ENCODE data around the gene DAD1. TPM values are rescaled to one million over a fixed set of nuclear protein-coding genes. Genes with fewer than 3 reads are reported as not detected.
"Not testable (repeated sequence)": the region's sequence is repeated elsewhere in the genome, so short reads cannot be mapped to it uniquely, and the experiment has no call there.

Gene DAD1
- total RNA-seq, 1 donor from 2014 or later: 236 TPM

- H3K27me3 ChIP-seq (ENCODE audit: control insufficient read depth, insufficient read depth, low read length): no peaks in the 10 kb centered on the region
- FAIRE-seq (no peak), DNase-seq (ENCODE audit: low read depth) (no peak)
- no peak for TF ChIP-seq CTCF (IDR thresholded peaks at IDR 0.05; ENCODE audit: insufficient read depth, low read length, severe bottlenecking)
- H3K36me3 ChIP-seq (ENCODE audit: control insufficient read depth, insufficient read depth, low read length): peaks cover 4% of the 10 kb centered on the region
- H3K4me3 ChIP-seq (ENCODE audit: low read depth, low read length): peak overlapping the region; percentile 58
These were observed 413 bp downstream of the DAD1 start for GRCh38 chr14:22588526-22589095.

GRCh38 chr14:22587677-22588422 is 1.2 kb downstream of the DAD1 start:
- DNase-seq (ENCODE audit: low read depth); FAIRE-seq; H3K36me3 ChIP-seq (ENCODE audit: control insufficient read depth, insufficient read depth, low read length); H3K27me3 ChIP-seq (ENCODE audit: control insufficient read depth, insufficient read depth, low read length): not testable (repeated sequence)
- peak overlapping the region; percentile 58 for H3K4me3 ChIP-seq (ENCODE audit: low read depth, low read length)

- no peak for FAIRE-seq
- DNase-seq (ENCODE audit: low read depth): no peak
- TF ChIP-seq CTCF (IDR thresholded peaks at IDR 0.05; ENCODE audit: insufficient read depth, low read length, severe bottlenecking): no peak
- no peak overlapping the region for H3K4me3 ChIP-seq (ENCODE audit: low read depth, low read length)
- H3K36me3 ChIP-seq (ENCODE audit: control insufficient read depth, insufficient read depth, low read length): peaks cover 4% of the 10 kb centered on the region
- no peaks in the 10 kb centered on the region for H3K27me3 ChIP-seq (ENCODE audit: control insufficient read depth, insufficient read depth, low read length)
These were observed 1.8 kb downstream of the DAD1 start for GRCh38 chr14:22587247-22587646.

DNA sequence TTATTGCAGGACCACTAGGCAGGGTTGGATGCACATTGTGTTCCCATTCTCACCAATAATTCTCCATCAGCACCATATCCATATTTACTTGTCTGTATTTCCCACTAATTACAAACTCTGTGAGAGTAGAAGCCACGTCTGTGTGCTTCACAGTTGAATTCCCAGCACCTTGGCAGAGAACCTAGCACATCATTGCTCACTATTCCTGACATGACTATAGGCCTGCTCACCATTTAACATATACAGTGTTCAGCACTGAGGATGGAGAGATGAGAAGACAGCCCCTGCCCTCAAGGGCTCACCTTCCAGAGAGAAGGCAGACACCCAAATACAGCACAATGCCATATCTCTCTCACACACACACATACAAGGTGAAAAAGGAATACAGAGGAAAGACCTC is 5.0 kb downstream of the DAD1 start:
- FAIRE-seq (no peak), DNase-seq (ENCODE audit: low read depth) (no peak)
- Histone ChIP-seq H3K36me3 (ENCODE audit: control insufficient read depth, insufficient read depth, low read length) (peaks cover 6% of the 10 kb centered on the region), H3K4me3 (ENCODE audit: low read depth, low read length) (no peak overlapping the region), H3K27me3 (ENCODE audit: control insufficient read depth, insufficient read depth, low read length) (no peaks in the 10 kb centered on the region)
- TF ChIP-seq CTCF (IDR thresholded peaks at IDR 0.05; ENCODE audit: insufficient read depth, low read length, severe bottlenecking): no peak

GRCh38 chr14:22580625-22581024 is 8.4 kb downstream of the DAD1 start:
- FAIRE-seq (no peak), DNase-seq (ENCODE audit: low read depth) (no peak)
- Histone ChIP-seq H3K27me3 (ENCODE audit: control insufficient read depth, insufficient read depth, low read length) (no peaks in the 10 kb centered on the region), H3K36me3 (ENCODE audit: control insufficient read depth, insufficient read depth, low read length) (peaks cover 6% of the 10 kb centered on the region), H3K4me3 (ENCODE audit: low read depth, low read length) (no peak overlapping the region)
- no peak for TF ChIP-seq CTCF (IDR thresholded peaks at IDR 0.05; ENCODE audit: insufficient read depth, low read length, severe bottlenecking)

- Histone ChIP-seq H3K36me3 (ENCODE audit: control insufficient read depth, insufficient read depth, low read length) (peaks cover 6% of the 10 kb centered on the region), H3K27me3 (ENCODE audit: control insufficient read depth, insufficient read depth, low read length) (no peaks in the 10 kb centered on the region), H3K4me3 (ENCODE audit: low read depth, low read length) (no peak overlapping the region)
- no peak for TF ChIP-seq CTCF (IDR thresholded peaks at IDR 0.05; ENCODE audit: insufficient read depth, low read length, severe bottlenecking)
- no peak for DNase-seq (ENCODE audit: low read depth)
- no peak for FAIRE-seq
These were observed 9.1 kb downstream of the DAD1 start for GRCh38 chr14:22579881-22580280.
